MM.1S (cell line): Measurements from ENCODE around the gene DNAJB9.

Experiments
- CTCF ChIP-seq: fragments of 300-600 bp; sonication (generic); IDR thresholded peaks from 2 replicates; pipeline ENCODE4 v1.5.1; 2016; ENCODE audit warnings: antibody characterized with exemption, low read length, mixed read lengths
- EZH2 ChIP-seq: fragments of 300-600 bp; sonication (generic); optimal IDR thresholded peaks from 2 replicates; pipeline ENCODE3; 2017; ENCODE audit warnings: low read depth, mild to moderate bottlenecking, antibody characterized with exemption, low read length, mixed read lengths

- TF ChIP-seq CTCF, result no peak
- no peak for TF ChIP-seq EZH2
Measured at GRCh38 chr7:108580298-108580697, 10.6 kb downstream of the DNAJB9 start.
